K562 (cell line): ENCODE results near the gene PTRH1. TPM values are rescaled to one million over a fixed set of nuclear protein-coding genes. Genes with fewer than 3 reads are reported as not detected.

Source experiments
- ATF1 ChIP-seq, 2 experiments: fragments of 450-650 bp in 1 of 2; IDR thresholded peaks; 2 replicates each; pipeline ENCODE4 v1.6.1; 2016; ENCODE audit warnings: missing compliant biosample characterization in 1 of 2, missing genetic modification characterization in 1 of 2
- ATF7 ChIP-seq: fragments of 450-650 bp; IDR thresholded peaks from 2 replicates; pipeline ENCODE4 v1.7.1; 2014; ENCODE audit warnings: mild to moderate bottlenecking, moderate library complexity
- BCOR ChIP-seq: fragments of 450-650 bp; IDR thresholded peaks from 2 replicates; pipeline ENCODE4 v1.6.1; 2016
- CBFA2T2 ChIP-seq: fragments of 450-650 bp; conservative IDR thresholded peaks from 2 replicates; pipeline ENCODE4 v1.6.1; 2017; ENCODE audit warnings: mild to moderate bottlenecking
- MEF2D ChIP-seq: conservative IDR thresholded peaks from 2 replicates; pipeline ENCODE4 v1.6.1; 2016; ENCODE audit warnings: low read depth, missing genetic modification characterization, missing compliant biosample characterization
- MYNN ChIP-seq, 2 experiments: sonication (generic); formaldehyde crosslinking in 1 of 2; IDR thresholded peaks; 2 replicates each; pipeline versions ENCODE4 v1.5.0 to v1.6.1; 2016 to 2020; ENCODE audit warnings: antibody characterized with exemption in 1 of 2, missing genetic modification reagents in 1 of 2
- RB1 ChIP-seq: fragments of 450-650 bp; IDR thresholded peaks from 2 replicates; pipeline ENCODE4 v1.6.1; 2017; ENCODE audit warnings: low read depth, mild to moderate bottlenecking
- TRIM28 ChIP-seq: fragments of 450-650 bp; IDR thresholded peaks from 2 replicates; pipeline ENCODE4 v1.6.1; 2017
- ZNF316 ChIP-seq: fragments of 450-650 bp; IDR thresholded peaks from 2 replicates; pipeline ENCODE4 v1.6.1; 2016
- polyA plus RNA-seq, 8 experiments: library from polyadenylated mRNA; depleted of rRNA in 4 of 8; stranded (reverse) in 5 of 8; unstranded in 3 of 8; fragments of >200 nt; fragmentation: Nextera tagmentation in 2 of 8; fragmentation: Illumina TruSeq in 1 of 8; extraction: Ambion mirVana in 2 of 8; extraction: Trizol in 1 of 8; gene quantifications; 2 replicates each; pipeline versions ENCODE4 v1.2.1 to v1.2.3, GENCODE V29; 2011 to 2014; ENCODE audit warnings: inconsistent platforms in 1 of 8, missing spikeins in 1 of 8
- total RNA-seq, 7 experiments: library from RNA; depleted of rRNA in 6 of 7; stranded (reverse); fragments of >200 nt in 6 of 7; fragmentation: Illumina TruSeq in 2 of 7; extraction: Trizol in 2 of 7; gene quantifications; 2 replicates each; pipeline versions ENCODE4 v1.2.1 to v1.2.3, GENCODE V29; 2011 to 2021; ENCODE audit warnings: low replicate concordance in 1 of 7
- TF ChIP-seq, protein P1 (sequence below): sonication (generic); formaldehyde crosslinking; IDR thresholded peaks from 2 replicates; pipeline ENCODE4 v1.4.0; 2020; ENCODE audit warnings: mild to moderate bottlenecking, missing genetic modification reagents
- TF ChIP-seq, protein P2 (sequence below): fragments of 250-450 bp; sonication (Bioruptor Pico); IDR thresholded peaks from 2 replicates; pipeline ENCODE4 v1.5.0; 2021

The PTRH1 gene
- total and polyA plus RNA-seq, 9 of the 15 experiments (the other 6 are each of a cell fraction or from before 2014, with no cell fraction given), result 0.63 to 43.1 (median 5.7) TPM

DNA sequence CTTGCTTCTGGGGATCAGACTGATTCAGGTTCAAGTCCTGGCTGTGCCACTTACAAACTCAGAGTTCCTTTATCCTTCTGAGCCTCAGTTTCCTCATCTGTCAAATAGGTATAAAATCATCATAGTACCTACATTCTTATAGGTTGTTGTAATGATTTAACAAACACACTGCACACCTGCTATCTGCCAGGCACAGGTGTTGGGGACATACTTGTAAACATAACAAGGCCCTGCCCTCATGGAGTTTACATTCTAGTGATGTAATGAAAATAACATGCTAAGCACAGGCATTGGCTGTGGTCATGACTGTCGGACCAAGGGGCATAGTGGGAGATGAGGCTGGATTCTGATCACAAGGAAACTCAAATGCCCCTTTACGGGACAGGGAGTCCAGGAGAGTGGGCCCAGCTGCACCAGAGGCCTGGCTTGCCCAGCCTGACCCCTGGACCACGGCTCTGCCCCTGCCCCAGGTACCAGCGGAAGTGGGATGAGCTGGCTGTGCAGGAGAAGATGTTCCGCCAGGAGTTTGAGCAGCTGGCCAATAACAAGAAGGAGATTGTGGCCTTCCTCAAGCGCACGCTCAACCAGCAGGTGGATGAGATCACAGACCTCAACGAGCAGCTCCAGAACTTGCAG is 6.4 kb downstream of the PTRH1 start (continued):
- TF ChIP-seq TRIM28 (peak; percentile 66), ZNF316 (peak; percentile 85), MEF2D (tag) (no peak), BCOR (peak; percentile 65), MYNN (IDR thresholded peaks at IDR 0.05) (no peak), MYNN (CRISPR knock-in tag; IDR thresholded peaks at IDR 0.05) (no peak), ATF1 (CRISPR knock-in tag; IDR thresholded peaks at IDR 0.05) (no peak), ATF1 (tag; IDR thresholded peaks at IDR 0.05) (no peak), ATF7 (0 out of 2 replicates have a peak, but pooled peaks have one; percentile 20), RB1 (no peak), CBFA2T2 (no peak)
- TF ChIP-seq, protein P1, sequence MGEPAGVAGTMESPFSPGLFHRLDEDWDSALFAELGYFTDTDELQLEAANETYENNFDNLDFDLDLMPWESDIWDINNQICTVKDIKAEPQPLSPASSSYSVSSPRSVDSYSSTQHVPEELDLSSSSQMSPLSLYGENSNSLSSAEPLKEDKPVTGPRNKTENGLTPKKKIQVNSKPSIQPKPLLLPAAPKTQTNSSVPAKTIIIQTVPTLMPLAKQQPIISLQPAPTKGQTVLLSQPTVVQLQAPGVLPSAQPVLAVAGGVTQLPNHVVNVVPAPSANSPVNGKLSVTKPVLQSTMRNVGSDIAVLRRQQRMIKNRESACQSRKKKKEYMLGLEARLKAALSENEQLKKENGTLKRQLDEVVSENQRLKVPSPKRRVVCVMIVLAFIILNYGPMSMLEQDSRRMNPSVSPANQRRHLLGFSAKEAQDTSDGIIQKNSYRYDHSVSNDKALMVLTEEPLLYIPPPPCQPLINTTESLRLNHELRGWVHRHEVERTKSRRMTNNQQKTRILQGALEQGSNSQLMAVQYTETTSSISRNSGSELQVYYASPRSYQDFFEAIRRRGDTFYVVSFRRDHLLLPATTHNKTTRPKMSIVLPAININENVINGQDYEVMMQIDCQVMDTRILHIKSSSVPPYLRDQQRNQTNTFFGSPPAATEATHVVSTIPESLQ (CRISPR knock-in tag), result no peak
- TF ChIP-seq, protein P2, sequence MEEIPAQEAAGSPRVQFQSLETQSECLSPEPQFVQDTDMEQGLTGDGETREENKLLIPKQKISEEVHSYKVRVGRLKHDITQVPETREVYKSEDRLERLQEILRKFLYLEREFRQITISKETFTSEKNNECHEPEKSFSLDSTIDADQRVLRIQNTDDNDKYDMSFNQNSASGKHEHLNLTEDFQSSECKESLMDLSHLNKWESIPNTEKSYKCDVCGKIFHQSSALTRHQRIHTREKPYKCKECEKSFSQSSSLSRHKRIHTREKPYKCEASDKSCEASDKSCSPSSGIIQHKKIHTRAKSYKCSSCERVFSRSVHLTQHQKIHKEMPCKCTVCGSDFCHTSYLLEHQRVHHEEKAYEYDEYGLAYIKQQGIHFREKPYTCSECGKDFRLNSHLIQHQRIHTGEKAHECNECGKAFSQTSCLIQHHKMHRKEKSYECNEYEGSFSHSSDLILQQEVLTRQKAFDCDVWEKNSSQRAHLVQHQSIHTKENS, result no peak
